WI38 (cell line): ENCODE measurements around the gene KIF5C.

Source experiments
- H3K4me3 ChIP-seq: 2 replicates; pipeline ENCODE4 v1.5.1; 2011; ENCODE audit warnings: low read depth, mild to moderate bottlenecking, control low read depth, low read length
- CTCF ChIP-seq: IDR thresholded peaks from 2 replicates; pipeline ENCODE4 v1.5.1; 2012; ENCODE audit warnings: low read depth, mild to moderate bottlenecking, control low read depth, low read length

The KIF5C gene

DNA sequence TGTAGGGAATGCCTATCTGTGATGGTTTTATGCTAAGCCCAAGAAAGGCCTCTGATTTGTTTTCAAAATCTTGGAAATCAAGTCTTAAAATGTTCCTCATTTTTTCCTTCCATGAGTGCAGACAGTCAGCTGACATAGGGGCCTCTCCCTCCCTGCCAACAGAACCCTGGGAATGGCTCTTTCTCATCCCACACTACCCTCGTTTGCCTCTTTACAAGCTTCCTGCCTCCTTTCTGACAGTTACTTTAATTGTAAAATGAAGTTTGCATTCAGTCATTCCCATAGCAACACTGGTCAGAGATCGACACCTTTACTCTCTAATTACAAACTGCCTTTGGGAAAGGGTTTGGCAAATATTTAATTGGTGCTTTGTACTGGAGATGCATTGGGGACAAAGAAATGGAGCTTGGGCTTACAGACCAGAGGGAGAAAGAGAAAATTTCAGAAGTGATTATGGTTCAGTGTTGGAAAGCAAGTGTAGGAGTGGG lies 25.4 kb downstream of the KIF5C start:
- no peak for TF ChIP-seq CTCF
- H3K4me3 ChIP-seq, result no peak overlapping the region

GRCh38 chr2:148901142-148901541 lies 26.1 kb downstream of the KIF5C start:
- TF ChIP-seq CTCF, result no peak
- no peak overlapping the region for H3K4me3 ChIP-seq

DNA sequence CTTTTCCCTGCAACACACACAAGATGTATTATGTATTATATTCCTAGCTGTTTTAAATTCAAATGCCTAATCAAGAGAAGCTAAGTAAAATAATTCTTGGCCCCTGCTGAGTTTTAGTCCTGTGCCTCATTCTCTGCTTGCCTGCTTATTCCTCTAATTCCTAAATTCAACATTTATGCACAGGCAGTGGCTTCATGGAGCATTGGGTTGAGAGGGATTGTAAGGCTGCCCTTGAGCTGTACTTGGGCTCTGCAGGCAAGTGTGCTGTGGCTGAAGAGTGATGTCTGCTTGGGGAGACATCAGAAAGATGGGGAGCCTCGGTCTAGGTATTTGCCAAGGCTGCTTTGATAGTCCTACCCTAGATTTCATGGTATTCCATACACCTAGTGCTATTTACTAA lies 27.8 kb downstream of the KIF5C start:
- H3K4me3 ChIP-seq, result no peak overlapping the region
- TF ChIP-seq CTCF, result no peak

GRCh38 chr2:148903294-148903693 lies 28.3 kb downstream of the KIF5C start:
- no peak overlapping the region for H3K4me3 ChIP-seq
- no peak for TF ChIP-seq CTCF

- TF ChIP-seq CTCF, result no peak
- no peak overlapping the region for H3K4me3 ChIP-seq
These were observed 29.0 kb downstream of the KIF5C start for GRCh38 chr2:148903979-148904378.

DNA sequence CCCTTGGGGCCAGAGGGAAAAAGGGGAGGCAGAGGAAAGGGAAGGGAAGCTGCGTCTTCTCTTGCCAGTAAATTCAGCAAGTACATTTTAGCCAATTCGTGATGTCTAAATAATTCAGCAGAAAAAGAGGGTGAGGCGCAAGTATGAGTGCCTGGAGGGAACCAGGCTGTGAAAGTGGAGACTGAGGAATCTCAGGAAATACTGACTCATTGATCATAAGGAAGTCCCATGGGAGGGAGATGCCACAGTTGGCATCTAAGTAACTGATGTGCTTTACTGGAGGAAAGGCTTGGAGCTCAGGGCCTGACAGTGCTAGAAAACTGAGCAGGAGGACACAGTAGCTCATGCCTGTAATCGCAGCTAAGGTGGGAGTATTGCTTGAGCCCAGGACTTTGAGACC lies 31.1 kb downstream of the KIF5C start:
- no peak overlapping the region for H3K4me3 ChIP-seq
- no peak for TF ChIP-seq CTCF

GRCh38 chr2:148907085-148907785 lies 32.2 kb downstream of the KIF5C start:
- H3K4me3 ChIP-seq, result no peak overlapping the region
- no peak for TF ChIP-seq CTCF
